ENCODE measurements around the gene CSNK1A1L.

CSNK1A1L gene

DNA sequence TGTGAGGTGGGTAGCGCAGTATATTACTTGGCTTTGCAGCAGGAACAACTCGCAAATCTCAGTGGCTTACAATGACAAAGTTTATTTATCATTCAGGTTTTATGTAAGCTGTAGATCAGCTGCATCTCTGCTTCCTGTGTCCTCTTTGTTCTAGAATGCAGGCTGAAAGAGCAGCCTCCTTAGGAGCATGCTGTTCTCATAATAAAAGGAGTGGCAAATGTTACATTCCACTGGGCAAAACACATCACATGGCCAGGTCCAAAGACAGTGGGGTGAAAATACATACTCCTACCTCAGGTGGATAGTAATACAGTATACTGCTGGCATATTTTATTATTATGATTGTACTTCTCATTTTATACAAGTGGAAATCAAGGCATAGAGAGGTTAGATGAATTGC lies 1.2 kb upstream of the CSNK1A1L start:
- DNase-seq (ENCODE audit: low spot score): no peak

GRCh38 chr13:37102896-37103295 lies 2.6 kb downstream of the CSNK1A1L start:
- no peak for DNase-seq (ENCODE audit: low spot score)

- no peak for DNase-seq (ENCODE audit: low spot score)
Observed at GRCh38 chr13:37101201-37101600, 4.3 kb downstream of the CSNK1A1L start.

- no peak for DNase-seq (ENCODE audit: low spot score)
Observed at GRCh38 chr13:37100731-37101130, 4.7 kb downstream of the CSNK1A1L start.

- no peak for DNase-seq (ENCODE audit: low spot score)
Observed at GRCh38 chr13:37097076-37097475, 8.4 kb downstream of the CSNK1A1L start.

- no peak for DNase-seq (ENCODE audit: low spot score)
Observed at GRCh38 chr13:37094840-37095239, 10.6 kb downstream of the CSNK1A1L start.

GRCh38 chr13:37094099-37094498 lies 11.4 kb downstream of the CSNK1A1L start:
- no peak for DNase-seq (ENCODE audit: low spot score)

DNA sequence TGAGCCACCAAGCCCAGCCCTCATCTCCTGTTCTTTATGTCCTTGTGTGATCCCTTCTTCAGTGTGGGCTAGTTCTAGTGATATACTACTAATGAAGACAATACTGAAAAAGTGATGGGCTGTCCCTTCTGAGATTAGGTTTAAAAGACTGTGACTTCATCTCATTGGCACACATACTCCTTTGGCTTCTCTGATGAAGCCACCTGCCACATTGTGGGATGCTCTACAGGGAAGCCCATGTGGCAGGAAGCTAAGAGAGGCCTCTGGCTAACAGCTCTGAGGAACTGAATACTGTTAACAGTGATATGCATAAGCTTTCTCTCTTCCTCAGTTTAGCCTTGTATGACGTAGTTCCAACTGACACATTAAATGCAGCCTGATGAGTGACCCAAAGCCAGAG lies 13.6 kb downstream of the CSNK1A1L start:
- DNase-seq (ENCODE audit: low spot score): no peak

DNA sequence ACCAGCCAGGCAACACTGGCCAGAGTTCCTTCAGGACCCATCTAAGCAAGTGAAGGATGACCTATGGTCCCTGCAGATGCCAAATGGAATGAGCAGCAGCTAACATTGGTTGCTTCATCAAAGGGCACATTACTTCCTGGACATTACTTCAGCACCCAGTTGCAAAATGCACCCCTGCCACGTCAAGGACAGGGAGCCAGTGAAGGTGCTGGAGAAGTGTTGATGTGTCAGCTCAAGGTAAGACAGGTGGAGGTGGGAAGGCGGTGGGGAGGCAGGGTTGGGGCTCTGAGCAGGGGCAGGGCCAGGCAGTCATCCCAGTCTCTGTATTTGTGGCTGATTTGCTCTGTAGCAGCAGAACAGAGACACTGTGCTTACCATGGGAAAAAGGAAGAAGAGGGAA lies 14.6 kb downstream of the CSNK1A1L start:
- DNase-seq (ENCODE audit: low spot score): no peak

DNA sequence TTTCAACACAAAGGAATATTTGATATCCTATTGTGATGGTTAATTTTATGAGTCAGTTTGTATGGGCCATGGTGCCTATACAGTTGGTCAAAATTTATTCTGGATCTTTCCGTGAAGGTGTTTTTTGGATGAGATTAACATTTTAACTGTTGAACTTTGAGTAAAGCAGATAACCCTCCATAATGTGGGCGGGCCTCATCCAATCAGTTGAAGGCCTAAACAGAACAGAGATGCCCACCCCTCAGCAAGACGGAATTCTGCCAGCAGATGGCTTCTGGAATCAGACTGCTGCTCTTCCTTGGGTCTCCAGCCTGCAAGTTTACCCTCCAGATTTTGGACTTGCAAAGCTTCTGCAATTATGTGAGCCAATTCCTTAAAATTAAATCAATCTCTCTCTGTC lies 16.0 kb downstream of the CSNK1A1L start:
- no peak for DNase-seq (ENCODE audit: low spot score)

DNA sequence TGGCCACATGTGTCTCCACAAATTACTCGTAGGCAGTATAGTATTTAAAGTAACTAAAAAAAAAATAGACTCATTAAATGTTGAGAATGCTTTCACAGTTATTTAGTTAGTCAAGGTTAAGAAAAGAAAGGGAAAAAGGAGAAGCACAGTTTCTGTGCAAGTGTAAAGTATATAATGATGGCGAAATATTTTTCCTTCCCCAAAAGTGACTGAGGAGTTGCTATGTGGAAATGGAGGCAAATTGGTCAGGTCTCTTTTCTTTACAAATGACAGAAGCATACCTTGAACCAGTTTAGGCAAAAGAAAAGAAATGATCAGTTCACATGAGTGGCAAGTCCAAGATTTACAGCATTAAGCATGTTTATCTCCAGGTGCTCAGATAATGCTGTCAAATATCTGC lies 18.0 kb downstream of the CSNK1A1L start:
- no peak for DNase-seq (ENCODE audit: low spot score)

GRCh38 chr13:37085606-37086005 lies 19.9 kb downstream of the CSNK1A1L start:
- no peak for DNase-seq (ENCODE audit: low spot score)

DNA sequence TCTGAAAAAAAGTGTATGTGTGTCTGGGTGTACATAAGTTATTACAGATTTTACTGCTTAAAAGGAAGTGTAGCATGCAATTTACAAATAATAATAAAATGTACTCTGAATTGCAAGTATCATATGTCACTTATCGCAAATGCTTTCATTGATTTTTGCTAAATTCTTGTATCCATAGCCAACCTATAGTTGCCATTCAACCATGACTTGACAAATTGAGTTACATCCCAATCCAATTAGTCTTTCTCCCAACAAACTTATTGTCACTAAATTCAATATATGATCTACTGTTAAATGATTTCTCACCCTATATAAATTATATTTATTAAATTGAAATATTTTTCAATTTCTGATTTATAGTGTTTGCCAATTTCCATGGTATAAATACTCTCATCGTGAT lies 28.6 kb downstream of the CSNK1A1L start:
- DNase-seq (ENCODE audit: low spot score): no peak

DNA sequence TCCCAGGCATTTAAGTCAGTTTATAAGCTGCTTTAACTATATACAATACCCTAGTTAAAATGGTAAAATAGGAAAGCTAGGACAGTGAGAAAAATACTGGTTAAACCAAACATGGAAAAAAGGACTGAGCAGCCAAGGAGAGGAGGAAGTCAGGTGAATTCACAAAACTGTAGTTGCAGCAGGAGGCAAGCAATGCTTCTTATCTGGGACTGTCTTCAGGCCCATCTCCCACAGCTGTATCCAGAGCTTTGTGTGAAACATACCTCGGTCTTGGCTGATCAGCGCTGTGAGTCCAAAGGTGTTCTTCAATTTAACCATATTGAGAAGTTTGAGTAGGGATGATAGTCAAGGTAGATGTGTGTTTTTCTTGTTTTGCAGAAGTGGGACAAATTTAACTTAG lies 30.3 kb downstream of the CSNK1A1L start:
- no peak for DNase-seq (ENCODE audit: low spot score)

- no peak for DNase-seq (ENCODE audit: low spot score)
Observed at GRCh38 chr13:37074703-37075102, 30.8 kb downstream of the CSNK1A1L start.

GRCh38 chr13:37072024-37072423 lies 33.4 kb downstream of the CSNK1A1L start:
- no peak for DNase-seq (ENCODE audit: low spot score)

DNA sequence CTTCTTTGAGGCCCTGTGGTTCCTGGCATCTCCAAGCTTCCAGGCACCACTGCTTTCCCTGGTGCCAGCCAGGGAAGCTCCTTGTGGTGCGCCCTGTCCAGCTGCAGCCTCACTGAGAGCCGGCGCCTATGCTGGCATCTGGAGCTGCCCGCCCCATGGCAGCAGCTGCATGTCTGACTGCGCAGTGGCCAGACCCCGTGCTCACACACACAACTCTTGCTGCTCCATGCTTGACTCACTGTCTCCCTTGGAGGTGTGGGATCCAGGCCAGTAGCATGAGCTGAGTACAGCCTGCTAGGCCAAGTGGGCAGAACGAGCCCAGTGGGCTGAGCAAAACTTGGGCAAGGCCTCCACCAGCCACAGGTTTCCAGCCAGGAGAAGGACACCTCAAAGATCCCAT lies 34.5 kb downstream of the CSNK1A1L start:
- no peak for DNase-seq (ENCODE audit: low spot score)

- no peak for DNase-seq (ENCODE audit: low spot score)
Observed at GRCh38 chr13:37070145-37070695, 35.2 kb downstream of the CSNK1A1L start.

DNA sequence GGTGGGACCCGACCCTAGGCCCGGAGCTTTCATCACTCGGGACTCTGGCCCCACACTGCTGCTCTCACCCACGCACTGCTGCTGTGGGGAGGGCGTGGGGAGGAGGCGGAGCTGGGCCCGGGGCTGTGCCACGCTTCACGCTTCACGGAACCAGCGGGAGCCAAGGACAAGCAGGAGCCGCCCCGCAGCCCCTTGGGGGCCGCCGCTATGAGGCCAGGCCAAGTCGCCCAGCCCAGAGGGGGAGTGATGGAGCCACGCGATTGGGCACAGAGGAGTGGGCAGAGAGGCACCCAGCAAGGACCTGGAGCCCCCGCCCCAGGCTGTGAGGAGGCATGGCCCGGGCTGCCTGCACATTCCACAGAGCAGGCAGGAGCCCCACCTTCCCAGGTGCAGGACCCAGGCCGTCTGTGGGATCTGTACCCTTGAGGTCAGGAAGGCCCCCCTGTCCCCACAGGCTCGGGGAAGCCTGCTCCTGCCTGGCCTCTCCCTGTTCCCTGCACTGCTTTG lies 35.8 kb downstream of the CSNK1A1L start:
- DNase-seq (ENCODE audit: low spot score): no peak

DNA sequence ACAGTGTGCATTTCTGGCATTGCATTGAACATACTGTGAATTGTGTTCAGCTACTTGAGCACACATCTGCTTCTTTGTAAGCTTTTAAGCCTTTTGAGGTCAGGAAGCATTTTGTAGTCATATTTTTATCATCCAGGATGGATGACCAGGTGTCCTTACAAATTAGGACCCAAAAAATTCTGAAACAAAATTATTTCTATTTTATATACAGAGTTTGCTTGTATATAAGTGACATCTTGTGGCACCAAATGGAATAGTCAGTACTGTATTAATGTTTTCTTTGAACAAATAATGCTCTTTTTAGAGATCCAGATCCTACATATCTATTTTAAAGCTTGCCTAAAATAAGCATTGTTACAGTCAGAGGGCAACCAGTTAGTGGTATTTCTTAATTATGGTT lies 36.5 kb downstream of the CSNK1A1L start:
- no peak for DNase-seq (ENCODE audit: low spot score)

DNA sequence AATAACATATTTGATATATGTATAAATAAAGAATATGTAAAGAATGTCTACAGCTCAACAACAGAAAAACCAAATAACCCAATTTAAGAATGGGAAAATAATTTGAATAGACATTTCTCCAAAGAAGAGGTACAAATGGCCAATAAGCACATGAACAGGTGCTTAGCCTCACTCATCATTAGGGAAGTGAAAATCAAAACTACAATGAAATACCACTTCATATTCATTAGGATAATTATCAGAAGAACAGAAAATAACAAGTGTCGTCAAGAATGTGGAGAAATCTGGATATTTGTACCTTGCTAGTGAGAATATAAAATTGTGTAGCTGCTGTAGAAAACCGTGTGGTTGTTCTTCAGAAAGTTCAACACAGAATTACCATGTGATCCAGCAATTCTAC lies 37.6 kb downstream of the CSNK1A1L start:
- DNase-seq (ENCODE audit: low spot score): no peak

- no peak for DNase-seq (ENCODE audit: low spot score)
Observed at GRCh38 chr13:37065890-37066526, 39.5 kb downstream of the CSNK1A1L start.

GRCh38 chr13:37059848-37060192 lies 45.6 kb downstream of the CSNK1A1L start:
- no peak for DNase-seq (ENCODE audit: low spot score)
